AG09309 (cell line): ENCODE results near the gene ZNF189.

Experiments used
- DNase-seq: peaks from one replicate; pipeline ENCODE4 v3.0.0-alpha.2; 2010; ENCODE audit warnings: low read depth
- H3K4me3 ChIP-seq: 2 replicates; pipeline ENCODE4 v1.5.1; 2011; ENCODE audit warnings: mild to moderate bottlenecking, low read depth, low read length, moderate library complexity; ENCODE audit not compliant: control insufficient read depth
- TF ChIP-seq, protein P1 (sequence below): IDR thresholded peaks from 2 replicates; pipeline ENCODE4 v1.5.1; 2011; ENCODE audit warnings: mild to moderate bottlenecking, low read depth, low read length, inconsistent platforms; ENCODE audit not compliant: insufficient read depth, control insufficient read depth; ENCODE audit errors: missing control alignments

The ZNF189 gene

DNA sequence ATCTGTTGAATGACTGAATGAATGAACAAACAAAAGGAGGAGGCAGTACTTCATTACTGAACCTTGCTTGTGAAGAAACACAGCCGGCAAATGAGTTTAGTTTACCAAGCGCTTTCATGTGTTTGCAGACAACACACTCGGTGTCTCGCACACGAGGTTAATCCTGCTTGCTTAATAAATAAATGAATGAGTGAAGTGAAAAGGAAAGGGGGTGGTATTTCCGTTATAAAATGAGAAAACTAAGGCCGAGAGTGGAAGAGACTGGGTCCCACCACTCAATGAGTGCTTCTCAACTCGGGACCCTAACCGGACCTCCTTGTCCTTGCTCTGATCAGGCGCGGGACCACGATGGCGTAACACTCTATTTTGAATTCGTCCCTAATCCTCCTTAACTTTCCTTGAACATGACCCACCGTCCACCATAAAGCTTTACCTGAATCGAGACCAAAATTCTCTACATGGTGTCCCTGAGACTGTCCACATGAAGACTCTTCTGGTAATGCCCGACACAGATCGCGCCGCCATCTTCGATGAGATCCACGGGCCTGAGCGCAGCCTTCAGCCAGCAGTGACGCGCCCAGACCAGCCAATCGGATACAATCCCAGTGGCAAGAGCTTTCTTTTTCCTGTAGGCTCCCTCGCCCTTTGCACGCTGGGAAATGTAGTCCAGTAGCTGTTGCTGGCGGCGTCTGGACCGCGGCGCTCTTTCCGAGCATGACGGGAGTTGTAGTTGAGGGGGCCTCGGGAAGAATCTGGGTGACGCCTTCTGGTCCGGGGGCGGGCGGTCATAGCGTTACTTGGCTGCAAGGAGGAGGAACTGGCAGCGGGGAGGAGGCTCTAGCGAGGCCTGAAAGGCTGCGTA lies at the start of gene ZNF189, which contains the start of gene MRPL50:
TSS of gene ZNF189 (plus strand) at position 784 of the 862 bp plus-strand sequence. CDS start 306 bp downstream, outside the sequence.
TSS of gene MRPL50 (minus strand) at position 551 of the 862 bp plus-strand sequence. CDS start at position 525, 26 bp downstream.
- TF ChIP-seq, protein P1, sequence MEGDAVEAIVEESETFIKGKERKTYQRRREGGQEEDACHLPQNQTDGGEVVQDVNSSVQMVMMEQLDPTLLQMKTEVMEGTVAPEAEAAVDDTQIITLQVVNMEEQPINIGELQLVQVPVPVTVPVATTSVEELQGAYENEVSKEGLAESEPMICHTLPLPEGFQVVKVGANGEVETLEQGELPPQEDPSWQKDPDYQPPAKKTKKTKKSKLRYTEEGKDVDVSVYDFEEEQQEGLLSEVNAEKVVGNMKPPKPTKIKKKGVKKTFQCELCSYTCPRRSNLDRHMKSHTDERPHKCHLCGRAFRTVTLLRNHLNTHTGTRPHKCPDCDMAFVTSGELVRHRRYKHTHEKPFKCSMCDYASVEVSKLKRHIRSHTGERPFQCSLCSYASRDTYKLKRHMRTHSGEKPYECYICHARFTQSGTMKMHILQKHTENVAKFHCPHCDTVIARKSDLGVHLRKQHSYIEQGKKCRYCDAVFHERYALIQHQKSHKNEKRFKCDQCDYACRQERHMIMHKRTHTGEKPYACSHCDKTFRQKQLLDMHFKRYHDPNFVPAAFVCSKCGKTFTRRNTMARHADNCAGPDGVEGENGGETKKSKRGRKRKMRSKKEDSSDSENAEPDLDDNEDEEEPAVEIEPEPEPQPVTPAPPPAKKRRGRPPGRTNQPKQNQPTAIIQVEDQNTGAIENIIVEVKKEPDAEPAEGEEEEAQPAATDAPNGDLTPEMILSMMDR, result no peak
- H3K4me3 ChIP-seq, result peak within 1 kb of the TSS; percentile 82
- peak; percentile 96 for DNase-seq

DNA sequence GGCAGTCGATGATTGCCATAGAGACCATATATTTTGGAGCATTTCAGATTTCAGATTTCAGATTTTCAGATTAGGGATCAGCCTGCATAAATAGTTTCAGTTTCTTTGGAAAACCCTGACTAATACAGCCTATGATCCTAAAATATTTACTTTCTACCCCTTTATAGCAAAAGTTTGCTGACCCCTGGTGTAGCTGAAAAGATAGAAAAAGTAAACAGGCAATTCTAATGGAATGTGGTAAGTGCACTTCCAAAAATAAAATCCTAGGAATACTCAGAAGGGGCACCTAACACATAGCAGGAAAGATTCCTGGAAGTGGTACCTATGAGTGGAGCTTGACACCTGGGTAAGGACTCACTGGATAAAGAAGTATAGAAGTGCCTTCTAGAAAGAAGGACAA lies 48.4 kb upstream of the ZNF189 start:
- TF ChIP-seq, protein P1, result no peak
- no peak overlapping the region for H3K4me3 ChIP-seq
- DNase-seq, result no peak

DNA sequence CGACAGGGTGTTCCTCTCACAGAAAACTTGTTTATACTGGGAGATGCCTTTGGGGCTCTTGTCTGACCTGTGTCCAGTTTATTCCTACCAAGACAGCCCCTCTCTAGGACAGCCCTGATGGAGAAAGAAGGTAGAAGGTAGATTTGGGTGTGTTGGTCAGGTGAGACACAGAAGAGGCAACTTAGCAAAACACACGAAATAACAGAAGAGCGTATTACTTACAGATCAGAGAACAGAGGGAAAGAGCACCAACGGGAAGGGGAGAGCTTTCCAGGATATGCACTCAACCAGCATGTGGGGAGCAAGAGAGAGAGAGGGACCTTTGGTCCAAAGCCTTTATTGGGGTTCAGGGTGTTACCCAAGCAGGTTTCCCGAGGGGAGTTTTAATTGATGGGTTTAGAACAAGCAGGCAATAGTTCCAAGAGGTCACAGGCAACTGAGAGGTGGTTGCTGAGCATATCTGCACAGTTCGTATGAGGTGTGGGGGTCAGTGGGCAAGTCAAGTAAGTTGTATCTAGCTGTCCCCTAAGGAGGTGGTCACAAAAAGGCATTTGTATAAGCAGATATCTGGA lies 45.7 kb upstream of the ZNF189 start:
- no peak for DNase-seq
- H3K4me3 ChIP-seq, result no peak overlapping the region
- TF ChIP-seq, protein P1, result no peak

DNA sequence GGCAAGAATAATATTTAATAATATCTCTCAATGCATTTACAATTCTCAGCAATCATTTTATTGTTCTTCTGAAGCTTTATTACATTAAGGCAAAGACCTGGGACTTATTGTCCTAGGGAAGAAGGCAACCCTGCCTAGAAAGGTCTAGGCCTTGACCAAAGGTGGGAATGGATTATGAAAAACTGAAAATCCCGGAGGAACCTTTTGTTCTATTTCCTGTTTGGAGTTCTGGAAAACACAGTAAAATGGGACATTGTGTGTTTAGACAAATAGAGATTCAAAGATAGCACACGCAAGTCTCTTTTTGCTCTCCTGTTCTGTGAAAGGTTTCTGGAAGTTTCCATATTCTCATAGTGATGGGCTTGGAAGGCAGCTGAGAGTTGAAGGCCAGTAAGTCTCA lies 45.0 kb upstream of the ZNF189 start:
- TF ChIP-seq, protein P1, result no peak
- no peak overlapping the region for H3K4me3 ChIP-seq
- no peak for DNase-seq

DNA sequence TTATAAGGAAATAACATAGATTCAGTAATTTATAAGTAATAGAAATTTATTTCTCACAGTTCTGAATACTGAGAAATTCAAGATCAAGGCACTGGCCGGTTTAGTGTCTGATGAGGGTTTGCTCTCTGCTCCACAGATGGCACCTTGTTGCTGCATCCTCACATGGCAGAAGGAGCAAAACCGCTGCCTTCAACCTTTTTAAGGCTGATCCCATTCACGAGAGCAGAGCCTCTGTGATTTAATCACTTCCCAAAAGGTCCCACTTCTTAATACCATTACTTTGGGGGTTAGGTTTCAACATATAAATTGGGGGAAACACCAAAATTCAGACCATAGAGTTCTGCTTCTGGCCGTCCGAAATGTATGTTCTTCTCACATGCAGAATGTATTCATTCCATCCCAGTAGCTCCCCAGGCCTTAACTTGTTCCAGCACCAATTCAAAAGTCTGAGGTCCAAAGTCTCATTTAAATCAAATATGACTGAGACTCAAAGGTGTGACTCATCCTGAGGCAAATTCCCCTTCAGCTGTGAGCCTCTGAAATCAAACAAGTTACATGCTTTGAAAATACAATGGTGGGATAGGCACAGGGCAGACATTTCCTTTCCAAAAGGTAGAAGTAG lies 44.4 kb upstream of the ZNF189 start:
- no peak for DNase-seq
- TF ChIP-seq, protein P1, result no peak

DNA sequence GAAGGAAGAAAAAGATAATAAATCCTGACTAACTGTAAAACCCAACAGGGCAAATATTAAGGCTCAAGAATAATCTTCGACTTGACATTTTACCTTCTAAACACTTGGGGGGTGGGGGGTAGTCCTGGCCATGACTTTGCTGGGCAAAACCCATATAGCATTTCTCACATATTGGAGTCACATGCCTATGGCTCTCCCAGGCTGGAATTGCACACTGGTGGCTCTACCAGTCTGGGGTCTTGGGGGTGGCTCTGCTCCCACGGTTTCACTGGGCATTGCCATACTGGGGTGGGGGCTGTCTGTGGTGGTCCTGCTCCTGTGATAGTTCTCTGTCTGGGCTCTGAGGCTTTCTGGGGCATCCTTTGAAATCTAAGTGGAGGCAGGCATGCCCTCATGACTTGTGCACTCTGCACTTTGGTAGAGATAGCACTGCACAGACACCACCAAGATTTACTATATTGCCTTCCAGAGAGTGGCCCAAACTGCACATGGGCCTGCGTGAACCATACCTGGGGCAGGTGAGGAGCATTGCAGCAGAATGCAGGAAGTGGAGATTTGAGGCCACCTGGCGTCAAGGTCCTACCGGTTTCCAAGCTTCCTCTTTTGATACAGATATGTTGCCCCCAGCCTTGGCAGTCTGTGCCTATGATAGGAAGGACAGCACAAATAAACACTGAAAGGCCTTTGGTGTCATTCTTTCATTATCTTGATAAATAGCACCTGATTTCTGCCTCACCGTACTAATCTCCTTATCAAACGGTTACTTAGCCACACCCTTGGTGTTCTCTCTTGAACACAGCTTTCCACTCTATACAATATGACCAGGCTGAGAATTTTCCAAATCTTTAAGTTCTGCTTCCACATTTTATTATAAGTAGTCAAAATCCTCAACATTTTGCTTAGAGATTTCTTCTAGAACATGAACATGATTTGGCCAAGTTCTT lies 43.6 kb upstream of the ZNF189 start:
- no peak overlapping the region for H3K4me3 ChIP-seq
- TF ChIP-seq, protein P1, result no peak
- DNase-seq, result no peak

More for the DNA sequence above, 44.4 kb upstream of the ZNF189 start:
- H3K4me3 ChIP-seq, result no peak overlapping the region
